Stimulated activated naive CD8-positive, alpha-beta T cell treated with anti-CD3 and anti-CD28 coated beads, Interleukin-15, Interleukin-2, amounts not matched to agents 100 U/mL and 50 U/mL, for 24 hours (primary cell): ENCODE data around the gene OXER1.

Experiments
- ATAC-seq: fragments of 150-1000 bp; cut with Tn5 transposase; one replicate; pipeline ENCODE4 v1.10.0; 2021
- DNase-seq: peaks from one replicate; pipeline ENCODE4 v3.0.0; 2021

OXER1 gene

GRCh38 chr2:42793334-42794270, 29.7 kb upstream of the OXER1 start:
- no peak for DNase-seq
- no peak for ATAC-seq

GRCh38 chr2:42792583-42793333, 28.8 kb upstream of the OXER1 start, which contains the start of gene HAAO:
TSS of gene HAAO (minus strand) at chr2:42792583. CDS start at chr2:42792536, 47 bp downstream.
- DNase-seq (peak; percentile 34), ATAC-seq (peak; percentile 53)

GRCh38 chr2:42792087-42792582, 28.2 kb upstream of the OXER1 start:
- peak; percentile 28 for ATAC-seq

GRCh38 chr2:42791606-42792005, 27.7 kb upstream of the OXER1 start:
- DNase-seq (no peak), ATAC-seq (no peak)

More at GRCh38 chr2:42792087-42792582, 28.2 kb upstream of the OXER1 start:
- DNase-seq, result no peak

- ATAC-seq, result no peak
- DNase-seq, result no peak
These were observed 25.8 kb upstream of the OXER1 start for GRCh38 chr2:42789751-42790150.

GRCh38 chr2:42788882-42789281, 24.9 kb upstream of the OXER1 start:
- ATAC-seq (no peak), DNase-seq (no peak)

- DNase-seq (no peak), ATAC-seq (no peak)
These were observed 24.5 kb upstream of the OXER1 start for GRCh38 chr2:42788478-42788793.

GRCh38 chr2:42787788-42788477, 24.0 kb upstream of the OXER1 start:
- ATAC-seq (peak; percentile 44), DNase-seq (no peak)

GRCh38 chr2:42787424-42787787, 23.5 kb upstream of the OXER1 start:
- no peak for ATAC-seq
- DNase-seq, result no peak

GRCh38 chr2:42786561-42787345, 22.8 kb upstream of the OXER1 start:
- DNase-seq (no peak), ATAC-seq (no peak)

GRCh38 chr2:42784204-42784880, 20.4 kb upstream of the OXER1 start:
- no peak for ATAC-seq
- DNase-seq, result no peak

GRCh38 chr2:42783511-42783910, 19.6 kb upstream of the OXER1 start:
- DNase-seq (no peak), ATAC-seq (no peak)

- DNase-seq, result no peak
- no peak for ATAC-seq
These were observed 17.2 kb upstream of the OXER1 start for GRCh38 chr2:42781181-42781580.

- ATAC-seq (no peak), DNase-seq (peak; percentile 1)
These were observed 14.2 kb upstream of the OXER1 start for GRCh38 chr2:42777883-42778805.

- no peak for DNase-seq
- ATAC-seq, result no peak
These were observed 11.9 kb upstream of the OXER1 start for GRCh38 chr2:42775810-42776209.

GRCh38 chr2:42775186-42775585, 11.3 kb upstream of the OXER1 start:
- no peak for ATAC-seq
- no peak for DNase-seq

- ATAC-seq, result no peak
These were observed 7.7 kb upstream of the OXER1 start for GRCh38 chr2:42771546-42772153.

GRCh38 chr2:42770288-42771131, 6.6 kb upstream of the OXER1 start:
- peak; percentile 44 for ATAC-seq
- peak; percentile 7 for DNase-seq

More at GRCh38 chr2:42771546-42772153, 7.7 kb upstream of the OXER1 start:
- peak; percentile 1 for DNase-seq
